Measurements from ENCODE around the gene RNF14.

DNA sequence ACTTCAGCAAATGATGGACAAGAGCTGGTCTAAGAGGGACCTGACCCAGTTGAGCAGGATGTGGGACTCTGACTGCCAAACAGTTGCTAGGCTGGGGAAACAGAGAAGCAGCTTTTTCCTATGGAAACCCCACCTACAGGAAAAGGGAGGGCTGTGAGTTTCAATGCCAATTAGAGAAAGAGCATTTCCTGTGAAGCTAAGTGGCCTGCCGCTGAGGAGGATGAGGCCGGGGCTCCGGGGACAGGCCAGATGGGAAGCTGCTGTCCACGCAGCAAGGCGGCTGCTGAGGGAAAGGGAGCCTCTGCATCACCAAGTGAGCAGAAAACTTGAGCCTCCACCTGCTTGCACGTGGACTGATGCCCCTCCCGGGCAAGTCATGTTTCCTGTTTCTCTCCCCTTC lies 10.8 kb upstream of the RNF14 start, which contains the start of gene PCDH12:
- TF ChIP-seq, protein P1, sequence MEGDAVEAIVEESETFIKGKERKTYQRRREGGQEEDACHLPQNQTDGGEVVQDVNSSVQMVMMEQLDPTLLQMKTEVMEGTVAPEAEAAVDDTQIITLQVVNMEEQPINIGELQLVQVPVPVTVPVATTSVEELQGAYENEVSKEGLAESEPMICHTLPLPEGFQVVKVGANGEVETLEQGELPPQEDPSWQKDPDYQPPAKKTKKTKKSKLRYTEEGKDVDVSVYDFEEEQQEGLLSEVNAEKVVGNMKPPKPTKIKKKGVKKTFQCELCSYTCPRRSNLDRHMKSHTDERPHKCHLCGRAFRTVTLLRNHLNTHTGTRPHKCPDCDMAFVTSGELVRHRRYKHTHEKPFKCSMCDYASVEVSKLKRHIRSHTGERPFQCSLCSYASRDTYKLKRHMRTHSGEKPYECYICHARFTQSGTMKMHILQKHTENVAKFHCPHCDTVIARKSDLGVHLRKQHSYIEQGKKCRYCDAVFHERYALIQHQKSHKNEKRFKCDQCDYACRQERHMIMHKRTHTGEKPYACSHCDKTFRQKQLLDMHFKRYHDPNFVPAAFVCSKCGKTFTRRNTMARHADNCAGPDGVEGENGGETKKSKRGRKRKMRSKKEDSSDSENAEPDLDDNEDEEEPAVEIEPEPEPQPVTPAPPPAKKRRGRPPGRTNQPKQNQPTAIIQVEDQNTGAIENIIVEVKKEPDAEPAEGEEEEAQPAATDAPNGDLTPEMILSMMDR (IDR thresholded peaks at IDR 0.05): peak in 1 of 6 experiments; percentile 7
- TF ChIP-seq POLR2A (IDR thresholded peaks at IDR 0.05): peak in 1 of 2 donors; percentile 42
